GM18858 (cell line): ENCODE data around the gene CCR3.
"Not testable (repeated sequence)": the region's sequence is repeated elsewhere in the genome, so short reads cannot be mapped to it uniquely, and the experiment has no call there.

Experiments used
- ATAC-seq: cut with Tn5 transposase; IDR thresholded peaks from one replicate; pipeline ENCODE4 v1.9.1; 2021; ENCODE audit not compliant: unreplicated experiment

CCR3 gene

DNA sequence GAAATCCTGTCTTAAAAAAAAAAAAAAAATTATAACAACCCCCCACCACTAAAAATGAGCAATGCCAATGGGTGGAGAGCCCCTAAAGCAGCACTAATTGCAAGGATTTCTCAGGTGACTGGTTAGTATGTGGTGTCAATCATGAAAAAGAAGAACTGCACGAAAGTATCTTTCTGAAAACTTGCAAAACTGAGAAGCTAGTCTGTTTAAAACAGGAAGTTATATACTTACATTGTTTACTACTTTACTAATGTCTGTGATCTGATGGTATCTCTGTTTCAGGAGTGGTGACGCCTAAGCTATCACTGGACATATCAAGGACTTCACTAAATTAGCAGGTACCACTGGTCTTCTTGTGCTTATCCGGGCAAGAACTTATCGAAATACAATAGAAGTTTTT is at the start of gene CCR3:
Gene CCR3, plus strand, starts transcription at position 341 of the 400 bp plus-strand sequence. CDS start 22,699 bp downstream, outside the sequence.
- no peak for ATAC-seq

DNA sequence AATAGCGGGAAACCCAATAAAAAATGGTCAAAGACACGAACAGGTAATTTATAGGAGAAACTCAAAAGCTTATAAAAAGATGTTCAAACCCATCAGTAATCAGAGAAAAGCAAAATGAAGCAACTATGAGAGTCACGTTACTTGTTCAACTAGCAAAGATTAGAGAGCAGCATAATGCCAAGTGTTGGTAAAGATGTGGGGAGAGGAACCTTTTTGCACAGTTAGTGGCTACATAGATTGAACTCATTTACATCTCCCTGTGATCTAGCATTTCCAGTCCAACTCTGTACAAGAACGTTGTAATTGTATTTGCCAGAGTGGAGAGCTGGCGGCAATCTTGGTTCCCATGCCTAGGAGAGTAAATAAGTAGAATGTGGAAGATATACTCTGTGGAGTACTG is 49.3 kb upstream of the CCR3 start:
- no peak for ATAC-seq

DNA sequence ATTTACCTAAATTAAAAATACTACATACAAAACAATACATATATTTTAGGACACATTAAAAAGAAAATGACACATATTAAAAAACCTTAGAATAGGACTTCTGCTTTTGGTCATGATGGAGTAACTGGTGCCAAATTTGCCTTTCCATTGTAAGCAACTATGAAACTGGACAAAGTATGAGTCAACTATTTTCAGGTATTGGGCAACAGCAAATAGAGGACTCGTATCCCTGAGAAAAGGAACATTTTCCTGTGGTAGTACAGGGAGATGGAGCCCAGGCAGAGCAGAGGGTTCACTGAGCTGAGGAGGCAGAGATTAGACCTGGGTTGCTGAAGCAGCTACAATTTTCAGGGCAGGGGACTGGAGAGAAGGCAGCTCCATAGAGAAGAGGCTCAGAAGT is 48.8 kb upstream of the CCR3 start:
- ATAC-seq, result no peak

DNA sequence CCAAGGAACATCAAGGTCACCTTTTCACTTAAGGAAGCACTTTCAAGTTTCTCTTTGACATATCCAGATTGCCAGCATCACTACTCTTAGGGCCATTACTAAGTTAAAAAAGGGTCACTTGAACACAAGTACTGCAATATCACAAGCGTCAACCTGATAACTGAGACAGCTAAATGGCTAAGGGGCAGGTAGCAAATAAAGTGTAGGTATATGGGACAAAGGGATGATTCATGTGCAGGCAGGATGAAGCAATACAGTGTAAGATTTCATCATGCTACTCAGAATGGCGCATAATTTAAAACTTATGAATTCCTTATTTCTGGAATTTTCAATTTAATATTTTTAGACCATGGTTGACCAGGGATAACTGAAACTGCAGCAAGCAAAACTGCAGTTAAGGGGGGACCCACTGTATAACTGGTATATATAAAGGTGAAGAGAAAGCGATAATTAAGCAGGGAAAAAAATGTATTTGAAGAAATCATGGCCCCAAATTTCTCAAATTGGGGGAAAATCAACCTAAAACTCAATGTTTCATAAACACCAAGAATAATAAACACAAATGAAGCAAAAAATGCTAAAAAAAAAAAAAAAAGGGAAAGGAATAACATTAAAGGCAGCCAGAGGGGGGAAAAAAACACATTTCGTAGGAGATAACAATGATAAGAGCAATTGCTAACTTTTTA is 47.2 kb upstream of the CCR3 start:
- ATAC-seq, result no peak

DNA sequence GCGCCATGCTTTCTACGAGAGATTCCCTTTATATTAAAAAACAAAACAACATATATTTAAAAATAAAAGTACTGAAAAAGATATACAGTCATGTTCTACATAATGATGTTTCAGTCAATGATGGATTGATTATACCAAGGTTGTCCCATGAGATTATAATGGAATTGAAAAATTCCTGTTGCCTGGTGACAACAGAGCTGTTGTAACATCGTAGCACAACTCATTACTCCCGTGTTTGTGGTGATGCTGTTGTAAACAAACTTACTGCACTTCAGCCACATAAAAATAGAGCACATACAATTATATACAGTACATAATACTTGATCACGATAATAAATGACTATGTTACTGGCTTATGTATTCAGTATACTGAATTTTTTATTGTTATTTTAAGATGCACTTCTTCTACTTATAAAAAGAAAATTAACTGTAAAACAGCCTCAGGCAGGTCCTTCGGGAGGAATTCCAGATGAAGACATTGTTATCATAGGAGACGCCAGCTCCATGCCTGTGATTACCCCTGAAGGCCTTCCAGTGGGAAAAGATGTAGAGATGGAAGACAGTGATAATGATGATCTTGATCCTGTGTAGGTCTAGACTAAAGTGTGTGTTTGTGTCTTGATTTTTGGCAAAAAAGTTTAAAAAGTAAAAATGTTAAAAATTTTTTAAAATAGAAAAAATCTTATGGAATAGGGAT is 45.9 kb upstream of the CCR3 start:
- no peak for ATAC-seq

DNA sequence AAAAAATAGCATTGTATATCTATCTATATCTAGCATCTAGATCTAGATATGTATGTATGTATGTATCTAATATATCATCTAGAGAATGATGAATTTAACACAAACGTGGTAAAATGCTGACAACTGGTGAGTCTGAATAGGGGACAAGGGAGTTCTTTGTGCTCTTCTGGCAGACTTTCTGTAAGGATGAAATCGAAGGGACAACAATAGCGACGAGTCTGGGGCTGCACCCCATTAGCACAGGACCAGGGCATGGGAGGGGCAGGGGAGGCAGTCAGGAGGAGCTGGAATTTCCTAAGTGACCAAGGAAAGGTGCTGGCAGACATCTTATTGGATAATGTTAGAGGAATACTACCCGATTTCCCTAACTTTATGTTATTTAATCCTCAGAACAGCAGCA is 42.0 kb upstream of the CCR3 start:
- ATAC-seq, result no peak

DNA sequence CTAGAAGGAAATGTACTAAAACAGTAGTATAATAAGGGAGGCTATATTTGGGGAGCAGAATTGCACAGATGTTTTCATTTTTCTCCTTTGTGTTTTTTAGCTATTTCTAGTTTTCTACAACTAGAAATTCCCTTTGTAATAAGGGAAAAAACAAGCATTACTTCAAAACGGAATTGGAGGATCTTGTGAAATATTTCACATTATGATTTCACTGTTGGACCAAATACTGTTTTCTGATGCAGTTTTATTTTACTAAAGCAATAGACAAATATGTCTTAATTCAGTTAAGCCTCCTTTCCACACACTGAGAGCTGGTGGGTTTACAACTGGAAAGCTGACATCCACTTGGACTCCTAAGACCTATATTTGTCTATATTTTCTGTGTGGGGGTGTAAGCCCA is 41.5 kb upstream of the CCR3 start:
- ATAC-seq, result no peak

DNA sequence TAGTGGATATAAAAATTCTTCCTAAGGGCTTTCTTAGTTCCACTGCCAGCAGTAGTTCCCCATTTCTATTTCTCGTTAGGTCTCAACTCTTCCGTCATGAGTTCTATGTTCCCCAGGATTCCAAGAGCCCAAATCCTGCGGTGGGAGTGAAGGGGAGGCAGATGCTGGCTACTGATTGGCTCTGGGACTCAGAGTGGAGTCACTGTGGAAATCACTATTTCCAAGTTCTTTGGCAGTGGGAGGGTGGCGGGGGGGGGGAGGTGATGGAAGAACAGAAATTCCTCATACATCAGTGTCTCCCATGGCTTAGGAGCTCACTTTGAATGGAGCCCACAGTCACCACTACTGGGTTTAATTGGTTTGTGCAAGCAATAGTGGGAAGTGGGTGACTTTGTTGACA is 39.7 kb upstream of the CCR3 start:
- no peak for ATAC-seq

DNA sequence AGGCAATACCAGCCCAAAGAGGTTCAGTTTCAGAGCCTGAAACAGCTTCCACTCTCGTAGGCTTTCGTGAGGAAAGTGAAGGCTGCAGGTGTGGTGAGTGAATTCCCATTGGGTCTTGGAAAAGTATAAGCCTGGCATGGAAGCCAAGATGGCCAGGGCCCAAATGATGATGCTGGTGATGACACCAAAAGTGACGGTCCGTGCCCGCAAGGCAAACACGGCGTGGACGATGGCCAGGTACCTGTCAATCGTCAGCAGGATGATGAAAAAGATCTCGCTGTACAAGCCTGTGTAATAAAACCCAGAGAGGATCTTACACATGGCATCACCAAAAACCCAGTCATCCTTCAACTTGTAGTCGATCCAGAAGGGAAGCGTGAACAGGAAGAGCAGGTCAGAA is 38.6 kb upstream of the CCR3 start:
- ATAC-seq, result no peak

DNA sequence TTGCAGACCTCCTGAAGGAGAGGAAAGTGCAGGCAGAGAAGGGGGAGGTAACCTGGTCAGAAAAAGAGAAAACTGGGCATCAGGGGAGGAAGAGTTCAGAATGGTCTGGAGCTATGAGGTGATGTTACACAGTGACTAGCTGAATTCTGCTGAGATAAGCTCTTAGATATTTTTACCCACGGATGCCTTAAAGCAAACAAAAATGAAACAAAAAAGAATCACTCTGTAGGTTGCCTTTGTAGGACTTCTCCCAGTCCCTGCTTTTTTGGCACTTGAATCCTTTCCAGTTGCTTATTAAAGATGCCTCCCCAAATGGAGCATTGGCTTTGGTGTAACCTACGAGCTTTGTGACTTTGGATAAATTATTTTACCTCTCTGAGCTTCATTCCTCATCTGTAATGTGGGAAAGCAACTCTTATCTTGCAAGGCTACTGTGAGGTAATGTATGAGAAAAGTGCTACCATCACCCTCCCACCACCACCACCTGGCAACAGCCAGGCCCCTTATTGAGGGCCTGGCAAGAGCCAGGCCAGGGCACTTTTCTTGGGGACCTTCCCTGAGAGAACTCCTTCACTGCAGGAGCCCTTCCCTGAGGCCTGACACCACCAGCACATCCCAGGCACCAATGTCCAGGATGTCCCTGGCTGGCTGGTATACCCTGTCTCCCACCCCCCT is 36.8 kb upstream of the CCR3 start:
- ATAC-seq, result no peak

DNA sequence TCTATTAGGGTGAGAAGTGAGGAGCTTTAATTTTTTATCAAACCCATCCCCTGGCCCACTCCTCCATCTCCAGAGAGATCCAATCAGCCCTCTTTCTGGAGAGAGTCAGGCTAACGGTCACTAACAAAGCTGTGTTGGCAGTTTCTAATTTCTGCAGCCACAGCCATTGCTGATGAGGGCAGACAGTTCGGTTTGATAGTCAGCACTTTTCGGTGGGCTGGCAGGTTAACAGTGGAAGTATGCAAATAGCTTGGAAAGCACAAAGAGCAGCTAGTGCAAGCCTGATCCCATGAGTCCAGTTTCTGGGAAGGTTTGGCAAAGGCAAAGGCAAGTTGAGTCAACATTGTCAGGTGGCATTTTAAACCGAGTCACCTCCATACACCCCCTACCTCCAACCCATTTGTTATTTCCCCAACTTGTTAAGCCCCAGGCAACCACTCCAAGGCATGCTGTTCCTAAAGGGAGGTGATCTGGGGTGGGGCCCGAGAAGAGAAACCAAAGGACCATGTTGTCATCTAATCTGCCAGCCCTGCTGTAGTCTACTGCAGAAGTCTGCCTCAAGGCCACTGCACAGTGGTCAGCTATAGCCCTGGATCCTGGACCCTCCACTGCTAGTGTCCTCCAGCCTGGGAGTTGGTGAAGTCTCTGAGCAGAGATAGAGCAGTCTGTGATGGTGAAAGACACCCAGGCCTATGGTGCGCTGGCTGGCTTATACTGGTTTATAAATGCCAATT is 35.8 kb upstream of the CCR3 start:
- no peak for ATAC-seq

DNA sequence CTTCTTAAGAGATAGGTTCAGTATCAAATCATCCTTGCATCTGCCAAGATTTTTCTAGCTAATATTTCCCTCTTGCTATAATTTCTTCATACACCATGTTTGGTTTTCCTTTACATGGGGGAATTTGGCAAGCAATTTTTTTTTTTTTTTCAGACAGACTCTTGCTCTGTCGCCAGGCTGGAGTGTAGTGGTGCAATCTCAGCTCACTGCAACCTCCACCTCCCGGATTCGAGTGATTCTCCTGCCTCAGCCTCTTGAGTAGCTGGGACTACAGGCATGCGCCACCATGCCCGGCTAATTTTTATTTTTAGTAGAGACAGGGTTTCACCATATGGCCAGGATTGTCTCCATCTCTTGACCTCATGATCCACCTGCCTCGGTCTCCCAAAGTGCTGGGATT is 34.7 kb upstream of the CCR3 start:
- ATAC-seq, result not testable (repeated sequence)

DNA sequence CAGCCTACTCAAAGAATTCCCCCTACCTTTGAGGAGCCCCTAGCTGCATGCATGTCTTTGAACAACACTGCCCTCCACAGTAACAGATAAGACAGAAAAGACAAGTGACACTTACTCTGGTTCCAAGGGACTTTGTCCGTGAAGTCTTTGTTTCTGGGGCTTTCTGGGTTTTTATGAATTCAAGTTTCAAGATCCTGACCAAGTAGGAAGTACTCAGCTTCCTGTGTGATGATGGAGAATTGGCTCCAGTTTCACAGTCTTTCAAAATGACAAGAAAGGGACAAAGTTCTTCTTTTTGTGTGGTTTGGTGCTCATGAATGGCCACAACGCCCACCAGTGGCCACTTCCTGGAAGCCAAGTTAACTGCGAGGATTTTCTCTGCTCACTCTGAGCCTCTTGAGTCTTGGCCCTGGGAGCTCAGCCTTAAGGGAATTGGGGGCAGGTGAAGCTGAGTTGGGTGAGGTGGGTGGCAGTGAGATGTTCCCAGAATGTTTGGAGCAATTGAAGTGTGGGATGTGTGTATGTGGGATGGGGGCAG is 34.0 kb upstream of the CCR3 start, which contains the start of gene CCR1:
Gene CCR1, minus strand, starts transcription at position 147 of the 538 bp plus-strand sequence. CDS start 4,000 bp downstream, outside the sequence.
- peak; percentile 52 for ATAC-seq

DNA sequence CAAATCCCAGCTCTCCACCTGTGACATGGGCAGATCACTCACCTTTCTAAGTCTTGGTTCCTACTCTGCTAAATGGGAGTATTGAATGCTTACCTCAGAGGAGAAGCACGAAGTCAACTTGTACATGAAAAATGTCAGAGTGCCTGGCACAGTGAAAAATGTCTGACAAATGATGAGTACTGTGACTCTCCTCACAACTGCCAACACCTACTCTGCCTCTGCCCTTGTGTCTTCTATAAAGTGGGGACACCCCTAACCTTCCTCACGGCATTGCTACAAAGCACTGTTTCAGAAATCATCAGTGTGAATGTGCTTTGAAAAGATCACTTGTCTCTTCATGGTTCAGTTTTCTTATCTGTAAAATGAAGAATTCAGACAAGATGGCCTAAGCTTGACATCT is 33.2 kb upstream of the CCR3 start:
- no peak for ATAC-seq

DNA sequence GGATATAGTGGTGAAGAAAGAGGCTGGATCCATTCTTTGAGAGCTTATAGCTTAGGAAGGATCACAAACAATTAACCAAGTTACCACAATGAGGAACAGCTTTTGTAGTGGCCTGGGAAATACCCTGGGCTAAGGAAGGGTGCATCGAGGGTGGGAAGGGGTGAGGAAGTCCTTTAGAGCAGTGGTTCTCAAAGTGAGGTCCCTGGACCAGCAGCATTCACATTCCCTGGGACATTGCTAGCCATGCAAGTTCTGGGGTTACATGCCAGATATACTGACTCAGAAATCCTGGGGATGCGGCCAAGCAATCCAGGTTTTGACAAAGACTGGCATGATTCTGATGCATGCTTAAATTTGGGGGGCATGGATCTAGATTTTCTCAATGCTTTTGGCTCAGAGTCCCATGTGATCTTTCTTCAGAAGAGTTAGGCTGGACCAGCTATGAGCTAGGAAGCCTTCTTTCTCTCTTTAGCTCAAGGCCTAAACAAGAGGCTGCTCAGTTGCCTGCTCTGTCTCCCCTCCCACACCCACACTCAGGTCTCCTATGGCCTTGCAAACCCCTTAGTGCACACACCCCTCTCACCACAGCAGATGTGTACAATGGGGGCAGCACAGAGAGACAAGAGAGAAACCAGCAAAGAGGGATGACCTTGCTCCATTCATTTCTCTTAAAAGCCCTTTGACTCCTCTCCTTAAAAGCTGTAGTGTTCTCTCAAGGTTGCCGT is 32.4 kb upstream of the CCR3 start:
- ATAC-seq, result no peak

DNA sequence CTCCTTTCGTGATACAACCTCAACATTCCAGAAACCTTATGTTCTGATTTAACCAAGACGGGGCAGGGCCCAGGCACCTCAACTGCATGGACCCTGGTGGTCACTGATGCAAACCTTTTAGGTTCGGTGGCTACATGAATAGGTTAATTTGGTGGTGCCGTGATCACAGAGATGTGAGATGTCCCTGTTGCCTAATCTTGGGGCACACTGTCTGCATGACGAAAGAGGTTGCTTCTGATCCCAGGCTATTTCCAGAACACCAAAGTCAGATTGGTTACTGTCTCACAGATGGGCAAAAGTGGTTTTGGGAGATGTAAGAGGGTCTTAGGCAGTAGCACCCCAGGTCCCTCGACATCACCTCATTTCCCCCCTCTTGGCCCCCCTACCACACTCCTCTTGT is 30.2 kb upstream of the CCR3 start:
- no peak for ATAC-seq

DNA sequence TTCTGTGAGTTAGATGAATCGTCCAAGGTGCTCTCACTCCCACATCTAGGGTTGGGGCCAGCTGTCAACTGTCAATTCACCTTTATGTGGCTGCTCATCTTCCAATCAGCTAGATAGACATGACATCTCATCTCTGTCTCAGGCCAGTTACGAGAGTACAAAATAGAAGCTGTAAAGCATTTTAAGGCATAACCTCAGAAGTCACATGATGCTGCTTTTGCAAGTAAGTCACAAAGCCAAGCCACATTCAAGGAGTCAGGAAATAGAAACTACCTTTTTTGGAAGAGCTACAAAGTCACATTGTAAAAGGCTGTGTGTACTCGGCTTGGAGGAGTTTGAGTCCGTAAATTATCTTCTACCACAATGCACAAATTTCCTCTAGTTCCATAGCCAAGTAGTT is 29.1 kb upstream of the CCR3 start:
- no peak for ATAC-seq

DNA sequence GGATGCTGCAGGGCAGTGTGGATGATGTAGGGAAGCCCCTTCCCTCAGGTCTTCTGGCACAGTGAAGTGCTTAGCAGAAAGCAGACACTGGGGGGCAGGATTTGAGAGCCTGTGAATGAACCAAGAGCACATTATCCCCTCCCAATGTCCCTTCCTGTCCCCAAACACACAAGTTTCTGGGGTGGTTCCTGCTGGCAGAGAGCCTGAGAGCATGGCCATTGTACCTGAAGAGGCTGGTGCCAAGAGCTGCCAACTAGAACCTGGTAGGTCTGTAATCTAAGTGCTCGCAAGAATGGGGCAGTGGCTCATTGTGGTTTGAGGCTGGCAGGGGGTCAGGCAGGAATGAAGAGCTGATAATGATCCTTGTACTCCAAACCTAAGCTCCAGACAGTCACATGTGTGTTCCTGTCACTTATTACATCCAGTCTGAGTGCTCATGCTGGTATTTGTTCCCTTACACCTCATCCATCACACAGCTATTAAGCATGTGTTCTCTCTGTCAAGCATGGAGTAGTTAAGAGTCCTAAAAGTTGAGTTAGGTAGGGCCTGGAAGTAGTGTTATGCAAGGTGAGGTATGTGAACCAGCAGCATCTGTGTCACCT is 27.4 kb upstream of the CCR3 start:
- ATAC-seq, result no peak

DNA sequence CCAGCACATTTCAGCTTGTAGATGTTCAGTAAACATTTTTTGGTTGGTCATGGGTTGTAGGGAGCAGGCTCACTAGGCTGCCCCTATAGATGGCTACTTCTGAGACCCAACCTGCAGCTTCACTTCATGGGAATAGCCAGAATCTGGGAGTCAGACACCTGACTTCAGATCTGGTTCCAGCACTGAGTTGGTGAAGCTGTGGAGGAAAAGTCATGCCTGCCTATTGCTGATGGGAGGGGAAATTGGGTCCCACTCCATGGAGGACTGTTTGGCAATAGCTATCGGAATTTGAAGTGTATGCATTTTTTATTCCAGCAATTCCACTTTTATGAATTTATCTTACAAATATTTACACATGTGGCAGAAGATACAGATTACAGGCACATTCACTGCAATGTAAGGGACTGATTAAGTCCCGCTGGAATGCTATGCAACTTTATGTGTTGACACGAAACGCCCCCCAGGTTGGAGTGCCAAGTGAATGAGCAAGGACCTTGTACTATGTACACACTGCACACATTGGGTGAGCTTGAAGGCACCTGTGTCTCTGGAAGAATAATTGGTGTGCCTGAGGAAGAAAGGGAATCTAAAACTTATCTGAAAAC is 26.3 kb upstream of the CCR3 start:
- ATAC-seq, result no peak
